Stimulated activated CD4-positive, alpha-beta T cell treated with anti-CD3 and anti-CD28 coated beads, Interleukin-1b, Interleukin-23, amount 100 ng/mL, for 4 hours (primary cell): ENCODE data around the gene APOBEC3G.

ENCODE experiments used
- DNase-seq, 2 donors: peaks; one replicate each; pipeline ENCODE4 v3.0.0-alpha.2; 2020; ENCODE audit warnings: low read depth in 2 of 2

Gene APOBEC3G

GRCh38 chr22:39090426-39091064, 13.5 kb downstream of the APOBEC3G start:
- peak; percentile 30 to 62 for DNase-seq

GRCh38 chr22:39091126-39092081, 14.3 kb downstream of the APOBEC3G start:
- DNase-seq = no peak

- no peak for DNase-seq
Measured at GRCh38 chr22:39092111-39092862, 15.2 kb downstream of the APOBEC3G start.

GRCh38 chr22:39094717-39095389, 17.8 kb downstream of the APOBEC3G start:
- no peak for DNase-seq

- no peak for DNase-seq
Measured at GRCh38 chr22:39095971-39096370, 18.9 kb downstream of the APOBEC3G start.

GRCh38 chr22:39097098-39098020, 20.3 kb downstream of the APOBEC3G start, which contains the start of gene APOBEC3H:
TSS of gene APOBEC3H (plus strand) at chr22:39097244. CDS start at chr22:39100279, 3,035 bp downstream.
- DNase-seq = peak in 1 of 2 donors; percentile 28

- no peak for DNase-seq
Measured at GRCh38 chr22:39098026-39098425, 21.0 kb downstream of the APOBEC3G start.

GRCh38 chr22:39098576-39098975, 21.5 kb downstream of the APOBEC3G start:
- DNase-seq = no peak

GRCh38 chr22:39101226-39101625, 24.2 kb downstream of the APOBEC3G start:
- no peak for DNase-seq

- DNase-seq = no peak
Measured at GRCh38 chr22:39103431-39103830, 26.4 kb downstream of the APOBEC3G start.

GRCh38 chr22:39106326-39106725, 29.3 kb downstream of the APOBEC3G start:
- DNase-seq = no peak

GRCh38 chr22:39108487-39108886, 31.4 kb downstream of the APOBEC3G start:
- no peak for DNase-seq

- DNase-seq = no peak
Measured at GRCh38 chr22:39109361-39109760, 32.3 kb downstream of the APOBEC3G start.

GRCh38 chr22:39110631-39111561, 33.8 kb downstream of the APOBEC3G start:
- no peak for DNase-seq

- DNase-seq = no peak
Measured at GRCh38 chr22:39114112-39114511, 37.0 kb downstream of the APOBEC3G start.

- no peak for DNase-seq
Measured at GRCh38 chr22:39115570-39115969, 38.5 kb downstream of the APOBEC3G start.

- no peak for DNase-seq
Measured at GRCh38 chr22:39115977-39116621, 39.0 kb downstream of the APOBEC3G start.

GRCh38 chr22:39117585-39118191, 40.6 kb downstream of the APOBEC3G start:
- DNase-seq = peak; percentile 47 to 57
